ENCODE measurements around the gene FRZB. TPM values are rescaled to one million over a fixed set of nuclear protein-coding genes. Genes with fewer than 3 reads are reported as not detected.

Gene FRZB
- total and polyA plus RNA-seq, 11 donors = 0.31 to 5.5 (median 1.8) TPM

DNA sequence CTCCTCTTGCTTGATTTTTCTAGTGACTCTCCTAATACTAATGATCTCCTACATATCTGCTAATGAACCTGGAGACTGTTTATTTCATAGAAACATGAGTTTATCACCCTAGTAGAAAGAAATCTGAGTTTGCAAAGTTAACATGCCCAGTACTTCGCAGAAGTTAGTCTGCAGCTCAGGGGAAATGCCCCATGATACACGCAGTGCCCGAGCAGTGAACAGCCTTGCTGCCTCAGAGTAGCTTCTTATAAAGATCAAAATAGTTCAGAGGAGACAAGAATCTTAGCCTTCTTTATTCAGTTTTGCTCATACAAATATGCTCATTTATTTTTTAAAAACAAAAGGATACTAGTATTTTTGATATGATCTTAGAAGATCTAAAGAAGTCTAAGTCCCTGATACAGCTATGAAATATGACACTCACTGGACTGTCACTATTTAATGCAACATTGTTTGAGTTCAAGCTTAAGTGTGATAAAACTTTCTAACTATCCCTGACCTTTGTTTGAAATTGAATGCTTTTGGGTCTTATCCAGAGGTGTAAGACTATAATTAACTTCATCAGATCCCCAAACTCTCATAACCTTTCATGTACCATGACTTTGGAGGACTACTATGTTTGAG is 20.5 kb downstream of the FRZB start:
- H3K36me3 ChIP-seq = no peaks in the 10 kb centered on the region
- no peak for DNase-seq
- no peaks in the 10 kb centered on the region for H3K27me3 ChIP-seq
- no peaks in the 10 kb centered on the region for H3K4me1 ChIP-seq
- no peak overlapping the region for H3K4me3 ChIP-seq
- intact Hi-C loops (cut with DNase I) = no loop called here
- H3K27ac ChIP-seq = peak overlapping the region in 1 of 12 donors; percentile 2
- no peak for ATAC-seq
- 67 to 77% (median 74%) methylated on average over 3 of the region's 3 CpGs for WGBS, 4 donors
- no peak for TF ChIP-seq CTCF (IDR thresholded peaks at IDR 0.05)
- no peaks in the 10 kb centered on the region for H3K9me3 ChIP-seq

DNA sequence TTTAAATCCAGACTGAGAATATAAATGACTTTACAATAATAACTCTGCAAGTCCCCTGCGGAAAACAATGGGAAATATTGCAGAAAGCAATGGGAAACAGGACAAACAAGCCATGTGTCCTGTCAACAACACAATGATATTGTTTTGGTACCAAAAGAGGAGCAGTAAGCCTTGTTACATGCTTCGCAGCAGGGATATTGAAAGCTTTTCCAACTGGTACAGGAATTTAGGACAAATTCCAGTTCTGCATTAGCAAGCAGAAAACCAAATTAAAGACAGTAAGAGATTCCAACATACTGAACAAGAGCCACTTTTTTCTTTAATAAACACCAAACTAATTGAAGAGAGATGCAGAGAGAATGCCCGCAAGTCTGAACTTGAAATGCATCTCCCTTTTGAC is 30.0 kb downstream of the FRZB start:
- Histone ChIP-seq H3K9me3 (no peaks in the 10 kb centered on the region), H3K27me3 (no peaks in the 10 kb centered on the region), H3K27ac (no peak overlapping the region), H3K36me3 (no peaks in the 10 kb centered on the region), H3K4me1 (peaks cover 0 to 8% (median 0%) of the 10 kb centered on the region in 12 donors), H3K4me3 (no peak overlapping the region)
- DNase-seq = no peak
- 70 to 79% (median 74%) methylated on average over 3 of the region's 3 CpGs for WGBS, 4 donors
- intact Hi-C loops (cut with DNase I) = no loop called here
- no peak for TF ChIP-seq POLR2A (IDR thresholded peaks at IDR 0.05)
- no peak for TF ChIP-seq CTCF (IDR thresholded peaks at IDR 0.05)
- ATAC-seq = no peak

GRCh38 chr2:182834293-182834692 is 32.1 kb downstream of the FRZB start:
- Histone ChIP-seq H3K27ac (no peak overlapping the region), H3K4me3 (no peak overlapping the region), H3K27me3 (no peaks in the 10 kb centered on the region), H3K9me3 (no peaks in the 10 kb centered on the region), H3K4me1 (peaks cover 0 to 8% (median 0%) of the 10 kb centered on the region in 12 donors), H3K36me3 (no peaks in the 10 kb centered on the region)
- no peak for ATAC-seq
- intact Hi-C loops (cut with DNase I) = no loop called here
- WGBS, 4 donors = 28 to 57% (median 55%) methylated on average over 1 of the region's 1 CpG
- TF ChIP-seq CTCF (IDR thresholded peaks at IDR 0.05) = no peak
- no peak for TF ChIP-seq POLR2A (IDR thresholded peaks at IDR 0.05)
- DNase-seq = no peak

- ATAC-seq (no peak), DNase-seq (no peak)
- TF ChIP-seq CTCF (IDR thresholded peaks at IDR 0.05) (no peak), POLR2A (IDR thresholded peaks at IDR 0.05) (no peak)
- intact Hi-C loops (cut with DNase I) = no loop called here
- Histone ChIP-seq H3K27ac (no peak overlapping the region), H3K36me3 (no peaks in the 10 kb centered on the region), H3K4me1 (peaks cover 0 to 8% (median 0%) of the 10 kb centered on the region in 12 donors), H3K4me3 (no peak overlapping the region), H3K9me3 (no peaks in the 10 kb centered on the region), H3K27me3 (no peaks in the 10 kb centered on the region)
- WGBS, 4 donors = 76 to 81% (median 78%) methylated on average over 9 of the region's 9 CpGs
Measured at GRCh38 chr2:182833084-182833854, 33.2 kb downstream of the FRZB start.

Data from heart left ventricle (tissue), 16 donors.